HepG2 (cell line): ENCODE measurements around the gene BCAS2. TPM values are rescaled to one million over a fixed set of nuclear protein-coding genes. Genes with fewer than 3 reads are reported as not detected.

Source experiments
- ATAC-seq: fragments of 200-7000 bp; cut with Tn5 transposase; 3 replicates; pipeline ENCODE4 v1.9.1; 2020; ENCODE audit warnings: mild to moderate bottlenecking, moderate library complexity
- BruUV-seq: library from RNA; stranded (reverse); fragments of 400-500 nt; replicated peaks from 2 replicates; lab custom pipeline; 2021; lab: Mats Ljungman, UMichigan
- CTCF ChIA-PET: fragments of 300-600 bp; formaldehyde crosslinking; extraction: SDS; loops from one replicate; lab custom pipeline; 2021; ENCODE audit warnings: low total read pairs, inconsistent platforms, low intra/inter-chr PET ratio; lab: Yijun Ruan, JAX
- POLR2A ChIA-PET: fragments of 350-600 bp; sonication (Branson Sonifier 250); formaldehyde crosslinking; loops from one replicate; lab custom pipeline; 2020; ENCODE audit warnings: antibody characterized with exemption, inconsistent platforms; lab: Yijun Ruan, JAX
- DNase-seq: peaks from one replicate; pipeline ENCODE4 v3.0.0-alpha.2; 2015; ENCODE audit warnings: low spot score
- FAIRE-seq: peaks from 3 replicates; lab custom pipeline; 2011; peaks lifted over from hg19 to GRCh38; lab: Jason Lieb, UNC
- H2AFZ ChIP-seq: one replicate; pipeline ENCODE4 v1.6.1; 2011; ENCODE audit warnings: low read length, inconsistent platforms
- H3K27ac ChIP-seq: fragments of 300-600 bp; 3 replicates; pipeline ENCODE4 v1.8.0; 2011; ENCODE audit warnings: mixed run types, mild to moderate bottlenecking, mixed read lengths, low read length, inconsistent platforms; ENCODE audit not compliant: insufficient read depth; ENCODE audit errors: extremely low read length
- H3K27me3 ChIP-seq, 2 experiments: fragments of 200-600 bp in 1 of 2; 2 replicates in 1 of 2; 3 replicates in 1 of 2; pipeline versions ENCODE4 v1.6.0 to v1.8.0; 2011; ENCODE audit warnings: low read length in 2 of 2, mild to moderate bottlenecking in 2 of 2, moderate library complexity in 2 of 2, inconsistent platforms in 1 of 2; ENCODE audit not compliant: insufficient read depth in 2 of 2, control insufficient read depth in 1 of 2
- H3K36me3 ChIP-seq, 2 experiments: fragments of 200-600 bp in 1 of 2; replicated peaks in 1 of 2; 2 replicates in 1 of 2; 3 replicates in 1 of 2; pipeline versions ENCODE4 v1.5.1 to v1.8.0; 2011; ENCODE audit warnings: low read length in 2 of 2, inconsistent platforms in 1 of 2; ENCODE audit not compliant: insufficient read depth in 2 of 2, control insufficient read depth in 1 of 2
- H3K4me1 ChIP-seq: 2 replicates; pipeline ENCODE4 v1.5.1; 2012; ENCODE audit warnings: low read length, inconsistent platforms; ENCODE audit not compliant: insufficient read depth
- H3K4me2 ChIP-seq: 2 replicates; pipeline ENCODE4 v1.6.0; 2011; ENCODE audit warnings: low read depth, low read length, inconsistent platforms
- H3K4me3 ChIP-seq, 3 experiments: fragments of 200-600 bp in 1 of 3; sonication (generic), shearing (Covaris generic) in 1 of 3; replicated peaks in 1 of 3; 2 replicates each; pipeline ENCODE4 v1.5.1; 2011 to 2016; ENCODE audit warnings: low read length in 3 of 3, inconsistent platforms in 2 of 3, low read depth in 2 of 3, mild to moderate bottlenecking in 2 of 3, control low read depth in 1 of 3, mixed read lengths in 1 of 3; ENCODE audit not compliant: insufficient read depth in 1 of 3
- H3K79me2 ChIP-seq: one replicate; pipeline ENCODE4 v1.6.1; 2011; ENCODE audit warnings: low read length, inconsistent platforms; ENCODE audit not compliant: insufficient read depth
- H3K9ac ChIP-seq: 2 replicates; pipeline ENCODE4 v1.6.0; 2011; ENCODE audit warnings: mild to moderate bottlenecking, low read depth, low read length, inconsistent platforms; ENCODE audit not compliant: insufficient read depth
- H3K9me3 ChIP-seq: 2 replicates; pipeline ENCODE4 v1.5.1; 2012; ENCODE audit warnings: mild to moderate bottlenecking, low read length
- H4K20me1 ChIP-seq: 2 replicates; pipeline ENCODE4 v1.6.0; 2011; ENCODE audit warnings: inconsistent platforms, mild to moderate bottlenecking, low read length, moderate library complexity; ENCODE audit not compliant: insufficient read depth
- ATF7-NPFF ChIP-seq: sonication (generic); formaldehyde crosslinking; IDR thresholded peaks from 2 replicates; pipeline ENCODE4 v1.8.1; 2023; ENCODE audit warnings: mild to moderate bottlenecking, low read depth, missing genetic modification reagents, moderate library complexity
- BCL3 ChIP-seq: sonication (generic); formaldehyde crosslinking; IDR thresholded peaks from 2 replicates; pipeline ENCODE4 v1.5.1; 2020; ENCODE audit warnings: mild to moderate bottlenecking, missing genetic modification reagents, moderate library complexity
- CCDC6 ChIP-seq: sonication (generic); formaldehyde crosslinking; IDR thresholded peaks from 2 replicates; pipeline ENCODE4 v1.8.1; 2022; ENCODE audit warnings: mild to moderate bottlenecking, missing genetic modification reagents, moderate library complexity
- CEBPB ChIP-seq: IDR thresholded peaks from 2 replicates; pipeline ENCODE4 v1.6.1; 2011; ENCODE audit warnings: low read depth, low read length, improper control_type of control experiment, borderline replicate concordance
- CREBL2 ChIP-seq: sonication (generic); formaldehyde crosslinking; IDR thresholded peaks from 2 replicates; pipeline ENCODE4 v1.8.1; 2023; ENCODE audit warnings: missing genetic modification reagents, mild to moderate bottlenecking, borderline replicate concordance
- IKZF5 ChIP-seq: IDR thresholded peaks from 2 replicates; pipeline ENCODE4 v1.6.1; 2018; ENCODE audit warnings: missing genetic modification reagents, mild to moderate bottlenecking, missing compliant biosample characterization
- KLF16 ChIP-seq, 2 experiments: sonication (generic) in 1 of 2; formaldehyde crosslinking in 1 of 2; IDR thresholded peaks; 2 replicates each; pipeline versions ENCODE4 v1.6.1 to v1.8.0; 2016 to 2023; ENCODE audit warnings: missing genetic modification reagents in 2 of 2, missing compliant biosample characterization in 1 of 2
- SIX4 ChIP-seq: sonication (generic); formaldehyde crosslinking; IDR thresholded peaks from 2 replicates; pipeline ENCODE4 v1.4.0; 2020; ENCODE audit warnings: missing genetic modification reagents
- ZBTB20 ChIP-seq: sonication (generic); formaldehyde crosslinking; IDR thresholded peaks from 2 replicates; pipeline ENCODE4 v1.8.1; 2023; ENCODE audit warnings: missing genetic modification reagents, low read depth, mild to moderate bottlenecking, borderline replicate concordance
- ZNF704 ChIP-seq: sonication (generic); formaldehyde crosslinking; IDR thresholded peaks from 2 replicates; pipeline ENCODE4 v1.8.1; 2023; ENCODE audit warnings: mild to moderate bottlenecking, inconsistent platforms, moderate library complexity, missing genetic modification reagents, borderline replicate concordance
- ZNF713 ChIP-seq: sonication (generic); formaldehyde crosslinking; IDR thresholded peaks from 2 replicates; pipeline ENCODE4 v1.4.0; 2020; ENCODE audit warnings: mild to moderate bottlenecking, missing genetic modification reagents
- ZNF780A ChIP-seq: sonication (generic); formaldehyde crosslinking; IDR thresholded peaks from 2 replicates; pipeline ENCODE4 v1.8.0; 2022; ENCODE audit warnings: mild to moderate bottlenecking, missing genetic modification reagents, moderate library complexity
- ZZZ3 ChIP-seq: sonication (generic); formaldehyde crosslinking; IDR thresholded peaks from 2 replicates; pipeline ENCODE4 v1.4.0; 2020; ENCODE audit warnings: missing genetic modification reagents, mild to moderate bottlenecking, borderline replicate concordance
- in situ Hi-C: cut with HindIII; loops from 2 replicates; pipeline ENCODE4 v1.10.0; 2017; ENCODE audit warnings: low pct_unique_long_range_greater_than_20kb; ENCODE audit not compliant: extremely low pct_ligation_motif_present
- intact Hi-C: fragments of 100-400 bp; cut with micrococcal nuclease; formaldehyde crosslinking; loops from one replicate; pipeline ENCODE4 v1.10.0; 2022; ENCODE audit not compliant: unreplicated experiment
- polyA plus RNA-seq, 8 experiments: library from polyadenylated mRNA; depleted of rRNA in 3 of 8; stranded (reverse) in 7 of 8; unstranded in 1 of 8; fragments of >200 nt; fragmentation: Illumina TruSeq in 4 of 8; extraction: Trizol in 4 of 8; gene quantifications; 2 replicates each; pipeline versions ENCODE4 v1.2.1 to v1.2.3, GENCODE V29; 2011 to 2016; ENCODE audit warnings: low read depth in 4 of 8, missing spikeins in 1 of 8, mixed read lengths in 1 of 8; ENCODE audit not compliant: insufficient read depth in 1 of 8
- total RNA-seq, 5 experiments: library from RNA; depleted of rRNA; stranded (reverse); fragments of >200 nt; fragmentation: Illumina TruSeq; extraction: Trizol; gene quantifications; 2 replicates each; pipeline ENCODE4 v1.2.3, GENCODE V29; 2016; ENCODE audit warnings: low read depth in 1 of 5

Gene BCAS2
- total and polyA plus RNA-seq, 2 of the 13 experiments (the other 11 are each of a cell fraction or from before 2014, with no cell fraction given) = 18.0 to 47.4 TPM

GRCh38 chr1:114595602-114596001 is 14.2 kb upstream of the BCAS2 start:
- ChIA-PET POLR2A (no interaction called here), CTCF (no interaction called here)
- Histone ChIP-seq H3K9me3 (no peaks in the 10 kb centered on the region), H3K4me3 (no peak overlapping the region), H2AFZ (no peak overlapping the region), H3K27me3 (no peaks in the 10 kb centered on the region), H3K9ac (no peak overlapping the region), H3K79me2 (no peaks in the 10 kb centered on the region), H3K27ac (no peak overlapping the region), H3K4me2 (no peak overlapping the region), H3K36me3 (no peaks in the 10 kb centered on the region), H4K20me1 (no peaks in the 10 kb centered on the region), H3K4me1 (no peaks in the 10 kb centered on the region)
- BruUV-seq = no TSS peak
- in situ Hi-C loops (no loop called here), intact Hi-C loops (no loop called here)
- ATAC-seq (no peak), FAIRE-seq (no peak), DNase-seq (no peak)
- TF ChIP-seq KLF16 (CRISPR knock-in tag; IDR thresholded peaks at IDR 0.05) = no peak
- TF ChIP-seq IKZF5 (CRISPR knock-in tag) = no peak
- TF ChIP-seq CCDC6 (CRISPR knock-in tag) = no peak
- no peak for TF ChIP-seq CEBPB
- TF ChIP-seq ZZZ3 = no peak
- no peak for TF ChIP-seq BCL3 (CRISPR knock-in tag)
- no peak for TF ChIP-seq ZNF713
- no peak for TF ChIP-seq ATF7-NPFF (CRISPR knock-in tag)
- TF ChIP-seq ZNF704 = no peak
- no peak for TF ChIP-seq ZNF780A
- TF ChIP-seq CREBL2 (CRISPR knock-in tag) = no peak
- TF ChIP-seq SIX4 (CRISPR knock-in tag) = no peak
- TF ChIP-seq ZBTB20 (CRISPR knock-in tag) = no peak
